ENCODE measurements around the gene FLNA.

FLNA gene

DNA sequence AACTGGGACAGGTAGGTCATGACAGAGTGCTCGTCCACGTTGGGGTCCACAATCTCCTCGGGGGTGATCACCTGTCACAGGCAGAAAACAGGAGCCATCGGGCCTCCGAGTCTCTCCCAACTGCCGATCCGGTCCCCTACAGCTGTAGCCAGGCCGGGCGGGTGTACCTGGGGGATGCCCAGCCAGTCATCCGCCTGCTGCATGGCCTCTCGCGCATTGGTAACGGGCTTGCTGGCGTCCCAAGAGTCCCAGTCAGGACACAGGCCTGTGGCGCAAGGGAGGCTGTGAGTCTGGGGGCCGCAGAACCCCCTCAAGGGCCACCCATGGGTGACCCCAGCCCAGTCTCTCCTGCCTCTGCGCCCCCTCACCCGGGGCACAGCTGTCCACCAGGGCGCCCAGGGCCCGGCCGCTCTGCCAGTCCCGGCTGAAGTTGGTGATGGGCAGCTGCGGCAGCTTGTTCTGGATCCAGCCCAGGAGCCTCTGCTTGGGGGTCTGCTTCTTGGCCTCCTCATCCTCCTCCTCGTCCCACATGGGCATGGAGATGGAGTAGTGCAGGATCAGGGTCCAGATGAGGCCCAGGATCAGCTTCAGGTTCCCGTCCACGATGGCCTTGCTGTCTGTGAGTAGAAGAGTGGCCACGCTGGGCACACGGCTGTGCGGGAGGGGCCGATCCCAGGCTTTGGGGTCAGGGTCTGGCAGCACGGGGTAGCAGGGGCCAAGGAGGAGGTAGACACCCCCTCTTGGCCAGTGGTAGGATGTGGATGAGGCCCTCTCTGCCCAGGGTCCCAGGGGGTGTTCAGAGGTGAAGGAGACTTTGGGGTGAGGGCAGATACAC, 6.7 kb downstream of the FLNA start:
- no peak for DNase-seq
- intact Hi-C loops (cut with DNase I) = no loop called here

GRCh38 chrX:154366666-154367055, 7.8 kb downstream of the FLNA start:
- intact Hi-C loops (cut with DNase I) = no loop called here
- DNase-seq = peak in 32 of 42 donors; percentile 8 to 78 (median 40)

GRCh38 chrX:154365997-154366665, 8.3 kb downstream of the FLNA start:
- intact Hi-C loops (cut with DNase I) = no loop called here
- no peak for DNase-seq

DNA sequence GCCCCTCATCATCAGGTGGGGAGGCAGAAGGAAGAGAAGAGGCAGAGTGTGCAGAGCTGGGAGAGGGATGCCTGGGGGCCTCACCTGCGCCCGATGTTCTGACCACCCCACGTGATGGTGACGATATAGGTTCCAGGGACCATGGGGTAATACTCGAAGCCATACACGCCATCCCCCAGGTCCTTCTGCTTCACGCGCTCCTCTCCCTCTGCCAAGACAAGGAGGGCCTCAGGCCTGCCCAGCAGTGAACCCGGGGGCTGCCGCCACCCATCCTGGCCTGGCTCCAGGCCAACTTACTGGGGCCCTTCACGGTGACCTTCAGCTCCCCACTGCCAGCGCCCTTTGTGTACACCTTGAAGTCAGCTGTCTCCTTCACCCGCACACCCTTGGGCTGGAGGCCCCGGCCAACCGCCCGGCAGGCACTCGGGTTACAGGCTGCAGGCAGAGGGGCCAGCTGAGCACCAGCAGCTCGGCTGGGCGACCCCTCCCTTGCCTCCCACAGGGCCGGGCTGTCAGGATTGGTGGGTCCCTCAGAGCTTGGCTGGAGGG, 9.3 kb downstream of the FLNA start:
- intact Hi-C loops (cut with DNase I) = no loop called here
- no peak for DNase-seq

- no peak for DNase-seq
These were observed 10.6 kb downstream of the FLNA start for GRCh38 chrX:154363706-154364439.

GRCh38 chrX:154362085-154362742, 12.2 kb downstream of the FLNA start:
- no peak for DNase-seq
- intact Hi-C loops (cut with DNase I) = no loop called here

More at GRCh38 chrX:154363706-154364439, 10.6 kb downstream of the FLNA start:
- intact Hi-C loops (cut with DNase I) = no loop called here

- no peak for DNase-seq
- intact Hi-C loops (cut with DNase I) = no loop called here
These were observed 14.2 kb downstream of the FLNA start for GRCh38 chrX:154360155-154360713.

DNA sequence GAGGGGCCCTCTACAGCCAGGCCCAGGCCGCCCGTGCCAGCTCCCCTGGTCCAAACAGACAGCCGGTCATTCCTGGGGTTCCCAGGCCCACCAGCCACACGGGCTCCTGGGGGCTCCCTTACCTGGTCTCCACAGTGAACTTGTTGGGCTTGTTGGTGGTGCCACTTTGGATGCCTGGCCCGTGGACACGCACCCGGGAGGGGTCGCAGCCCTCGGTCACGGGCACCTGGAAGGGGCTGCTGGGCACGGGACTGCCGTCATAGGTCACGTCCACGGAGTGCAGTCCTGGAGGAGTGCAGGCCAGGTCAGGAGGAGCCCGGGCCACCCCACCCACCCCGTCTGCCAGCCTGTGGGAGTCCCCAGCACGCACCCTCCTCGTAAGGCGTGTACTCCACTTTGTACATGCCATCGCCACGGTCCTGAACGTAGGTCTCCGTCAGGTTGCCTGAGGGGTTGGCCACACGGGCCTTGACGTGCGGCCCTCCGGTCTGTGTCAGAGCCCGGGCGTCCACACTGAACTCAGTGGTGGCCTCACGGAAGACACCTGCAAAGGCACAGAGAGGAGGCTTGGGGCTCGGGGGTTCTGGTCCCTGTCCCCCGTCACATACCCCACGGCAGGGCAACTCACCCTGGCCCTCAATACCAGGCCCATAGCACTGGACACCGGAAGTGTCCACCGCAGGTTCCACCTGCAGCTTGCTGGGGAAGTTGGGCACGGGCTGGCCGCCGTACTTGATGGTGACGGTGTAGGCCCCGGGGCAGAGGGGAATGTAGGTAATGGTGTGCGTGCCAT, 14.9 kb downstream of the FLNA start:
- DNase-seq = no peak
- intact Hi-C loops (cut with DNase I) = no loop called here

DNA sequence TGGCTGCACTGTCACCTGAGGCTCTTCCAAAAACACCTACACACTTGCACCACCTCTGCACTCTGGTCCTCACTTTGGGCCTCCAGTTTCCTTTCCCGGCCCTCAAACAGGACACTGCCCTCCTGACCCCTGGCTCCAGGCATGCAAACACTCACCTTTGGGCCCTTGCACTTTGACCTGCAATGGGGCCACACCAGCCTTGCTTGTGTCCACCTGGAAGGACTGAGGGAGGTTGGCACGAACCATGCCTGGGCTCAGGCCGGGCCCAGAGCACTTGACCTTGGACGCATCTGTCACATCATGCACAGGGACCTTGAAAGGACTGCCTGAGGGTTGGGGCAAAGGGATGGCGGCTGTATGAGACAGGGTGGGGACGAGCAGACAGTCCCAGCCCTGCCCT, 15.6 kb downstream of the FLNA start:
- DNase-seq = no peak

DNA sequence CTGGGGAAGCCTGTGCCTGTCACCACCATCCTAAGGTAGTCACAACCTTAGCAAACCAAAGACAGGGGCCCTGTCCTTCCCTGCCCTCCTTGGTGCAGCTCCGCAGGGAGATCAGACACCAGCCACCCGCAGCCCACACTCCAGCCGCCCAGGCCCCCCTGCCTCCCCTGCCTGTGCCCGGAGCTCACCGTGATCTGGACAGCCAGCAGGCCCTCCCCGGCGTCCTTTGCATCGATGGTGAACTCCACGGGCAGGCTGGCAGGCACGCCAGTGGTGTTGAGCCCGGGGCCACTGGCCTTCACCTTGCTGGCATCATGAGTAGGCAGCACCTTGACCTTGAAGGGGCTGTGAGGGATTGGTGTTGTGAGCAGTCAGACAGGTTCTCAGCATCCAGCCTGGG, 16.4 kb downstream of the FLNA start:
- DNase-seq = no peak
- intact Hi-C loops (cut with DNase I) = no loop called here

More for the DNA sequence above, 15.6 kb downstream of the FLNA start:
- intact Hi-C loops (cut with DNase I) = no loop called here

DNA sequence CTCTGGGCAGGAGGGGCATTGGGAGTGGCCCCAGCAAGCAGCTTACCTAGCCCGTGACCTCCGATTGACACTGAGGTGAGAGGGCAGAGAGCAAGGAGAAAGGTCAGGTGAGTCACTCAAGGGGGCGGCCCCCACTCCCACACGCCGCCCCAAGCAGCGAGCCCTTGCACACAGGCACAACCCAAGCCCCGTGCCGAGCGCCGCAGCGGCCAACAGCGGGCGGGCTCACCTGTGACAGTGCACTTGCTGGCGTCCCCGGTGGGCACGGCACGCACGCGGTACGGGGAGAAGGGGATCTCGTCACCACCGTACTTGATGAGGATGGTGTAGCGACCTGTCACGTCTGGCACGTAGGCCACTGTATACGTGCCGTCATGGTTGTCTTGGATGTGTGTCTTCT, 17.2 kb downstream of the FLNA start:
- intact Hi-C loops (cut with DNase I) = no loop called here
- no peak for DNase-seq

- intact Hi-C loops (cut with DNase I) = no loop called here
- DNase-seq = no peak
These were observed 17.8 kb downstream of the FLNA start for GRCh38 chrX:154356596-154356995.

- intact Hi-C loops (cut with DNase I) = no loop called here
- DNase-seq = peak in 1 of 42 donors; percentile 6
These were observed 18.7 kb downstream of the FLNA start for GRCh38 chrX:154355776-154356140.

DNA sequence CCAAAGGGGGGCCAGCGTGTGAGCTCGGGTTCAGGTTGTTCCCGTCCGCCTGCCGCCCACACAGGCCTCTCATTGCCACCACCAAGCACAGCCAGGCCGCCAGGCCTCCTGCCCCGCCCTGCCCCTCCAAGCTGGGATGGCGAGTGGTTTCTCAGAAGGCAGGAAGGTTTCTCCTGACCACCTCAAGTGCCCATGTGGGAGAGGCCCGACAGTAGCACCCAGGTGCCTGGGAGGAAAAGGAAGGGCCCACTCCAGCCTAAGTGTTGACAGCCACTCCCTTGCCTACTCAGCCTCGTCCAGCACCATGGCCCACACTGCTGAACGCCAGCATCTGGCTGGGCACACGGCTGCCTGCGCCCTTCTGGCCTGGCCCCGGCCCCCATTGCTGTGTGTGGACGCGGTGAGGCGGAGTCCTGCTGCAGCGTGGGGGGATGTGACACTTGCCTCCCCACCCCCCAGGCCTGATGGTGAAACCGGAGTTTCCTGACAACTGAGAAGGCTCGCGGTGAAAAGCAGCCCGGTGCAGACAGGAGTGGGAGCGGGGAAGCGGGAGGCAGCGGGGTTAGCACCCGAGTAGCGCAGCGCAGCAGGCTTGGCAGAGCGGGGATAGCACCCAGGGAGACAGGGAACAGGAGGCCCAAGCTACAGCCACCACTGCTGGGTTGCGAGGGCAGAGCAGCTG, 19.2 kb downstream of the FLNA start:
- peak in 6 of 42 donors; percentile 6 to 57 (median 32) for DNase-seq
- intact Hi-C loops (cut with DNase I) = no loop called here

DNA sequence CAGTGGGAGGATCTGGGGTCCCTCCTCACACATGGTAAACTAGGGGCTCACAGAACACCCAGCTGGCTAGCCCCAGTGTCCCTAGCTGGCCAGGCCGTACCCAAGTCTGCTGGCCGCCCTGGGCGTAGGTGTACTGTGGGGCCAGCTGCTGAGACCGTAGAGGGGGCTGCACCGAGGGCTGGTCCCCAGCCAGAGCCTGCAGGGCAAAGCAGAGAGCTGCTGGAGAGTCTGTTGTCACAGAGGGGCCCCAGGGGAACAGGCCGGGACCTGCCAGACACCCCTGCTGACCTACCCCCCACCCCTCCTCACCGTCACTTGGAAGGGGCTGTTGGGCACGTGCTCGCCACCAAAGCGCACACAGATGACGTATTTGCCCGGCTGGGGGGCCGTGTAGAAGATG, 19.9 kb downstream of the FLNA start:
- intact Hi-C loops (cut with DNase I) = no loop called here

GRCh38 chrX:154354013-154354412, 20.4 kb downstream of the FLNA start:
- intact Hi-C loops (cut with DNase I) = no loop called here
- DNase-seq = no peak

More for the DNA sequence above, 19.9 kb downstream of the FLNA start:
- DNase-seq = no peak

DNA sequence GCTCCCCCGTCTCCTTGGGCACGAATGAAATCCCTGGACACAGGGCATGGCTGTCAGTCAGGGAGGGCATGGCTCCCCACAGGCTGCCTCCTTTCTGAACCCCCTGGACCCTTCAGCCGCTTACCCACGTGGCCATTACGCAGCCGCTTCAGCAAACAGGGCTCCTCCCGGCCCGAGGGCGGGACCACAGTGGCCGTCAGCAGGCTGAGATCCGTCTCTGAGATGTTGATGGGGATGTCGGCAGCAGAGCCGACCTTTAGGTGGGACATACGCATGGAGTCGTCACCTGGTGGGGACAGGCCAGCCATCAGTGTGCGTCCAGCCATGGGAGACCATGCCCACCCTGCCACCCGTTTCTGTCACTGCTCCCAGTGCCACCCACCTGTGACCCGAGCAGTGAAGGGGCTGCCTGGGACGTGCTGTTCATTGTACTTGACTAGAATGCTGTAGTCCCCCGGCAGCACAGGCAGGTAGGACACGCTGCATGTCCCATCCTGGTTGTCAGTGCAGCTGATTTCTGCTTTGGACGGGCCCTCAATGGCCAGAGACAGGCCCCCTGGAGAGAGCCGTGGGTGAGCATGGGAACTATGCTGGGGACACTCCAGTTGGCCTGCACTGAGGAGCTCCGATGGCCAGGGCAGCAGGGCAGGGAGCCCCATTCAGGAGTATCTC, 21.1 kb downstream of the FLNA start:
- intact Hi-C loops (cut with DNase I) = no loop called here
- no peak for DNase-seq
